ENCODE results near the gene POTEG. TPM values are rescaled to one million over a fixed set of nuclear protein-coding genes. Genes with fewer than 3 reads are reported as not detected.

Gene POTEG
- polyA plus RNA-seq, 2 of the 4 experiments (the other 2 are of a cell fraction): not detected

Small RNA genes within 50 kb of the gene (small RNA-seq; reads per million reads assigned to genes)
- 0 reads per million in 6 experiments for gene RNU6-1268P
